Trophoblast cell (in vitro differentiated cells and primary cell): ENCODE data around the gene TMEM181.
"Not testable (repeated sequence)": the region's sequence is repeated elsewhere in the genome, so short reads cannot be mapped to it uniquely, and the experiment has no call there.

ENCODE experiments used
- DNase-seq, 2 donors: peaks; one replicate each; pipeline ENCODE4 v3.0.0-alpha.2; 2016
- H2AFZ ChIP-seq: 2 replicates; pipeline ENCODE4 v1.6.1; 2013; ENCODE audit warnings: low read length, moderate library complexity, mild to moderate bottlenecking; ENCODE audit not compliant: insufficient read depth, poor library complexity
- H2AK5ac ChIP-seq: 2 replicates; pipeline ENCODE4 v1.6.1; 2013; ENCODE audit warnings: mild to moderate bottlenecking, low read length
- H2BK120ac ChIP-seq: 2 replicates; pipeline ENCODE4 v1.6.1; 2013; ENCODE audit warnings: low read length, mild to moderate bottlenecking, moderate library complexity; ENCODE audit not compliant: insufficient read depth, poor library complexity
- H2BK12ac ChIP-seq: 2 replicates; pipeline ENCODE4 v1.6.1; 2013; ENCODE audit warnings: mild to moderate bottlenecking, low read length, moderate library complexity
- H2BK5ac ChIP-seq: 2 replicates; pipeline ENCODE4 v1.6.1; 2013; ENCODE audit warnings: low read length, low read depth, moderate library complexity, mild to moderate bottlenecking; ENCODE audit not compliant: poor library complexity
- H3K14ac ChIP-seq: 2 replicates; pipeline ENCODE4 v1.6.1; 2013; ENCODE audit warnings: mild to moderate bottlenecking, low read length
- H3K18ac ChIP-seq: 2 replicates; pipeline ENCODE4 v1.6.1; 2013; ENCODE audit warnings: mild to moderate bottlenecking, low read length
- H3K23ac ChIP-seq: 2 replicates; pipeline ENCODE4 v1.6.1; 2013; ENCODE audit warnings: low read length
- H3K27ac ChIP-seq: 2 replicates; pipeline ENCODE4 v1.5.1; 2013; ENCODE audit warnings: low read depth, mild to moderate bottlenecking, inconsistent platforms, low read length, moderate library complexity
- H3K27me3 ChIP-seq: 2 replicates; pipeline ENCODE4 v1.6.1; 2013; ENCODE audit warnings: inconsistent platforms, mild to moderate bottlenecking, low read length, moderate library complexity; ENCODE audit not compliant: insufficient read depth
- H3K36me3 ChIP-seq, 2 experiments: 1 replicate in 1 of 2; 2 replicates in 1 of 2; pipeline ENCODE4 v1.6.1; 2013; ENCODE audit warnings: low read length in 2 of 2, mild to moderate bottlenecking in 2 of 2, moderate library complexity in 1 of 2; ENCODE audit not compliant: insufficient read depth in 2 of 2, control insufficient read depth in 1 of 2
- H3K4ac ChIP-seq: 2 replicates; pipeline ENCODE4 v1.6.1; 2013; ENCODE audit warnings: low read depth, mild to moderate bottlenecking, low read length, moderate library complexity
- H3K4me1 ChIP-seq, 2 experiments: 1 replicate in 1 of 2; 2 replicates in 1 of 2; pipeline ENCODE4 v1.6.1; 2013; ENCODE audit warnings: low read length in 2 of 2, mild to moderate bottlenecking in 2 of 2, moderate library complexity in 1 of 2; ENCODE audit not compliant: insufficient read depth in 2 of 2, control insufficient read depth in 1 of 2
- H3K4me2 ChIP-seq: 2 replicates; pipeline ENCODE4 v1.6.1; 2013; ENCODE audit warnings: inconsistent platforms, mild to moderate bottlenecking, low read length, moderate library complexity
- H3K4me3 ChIP-seq: 2 replicates; pipeline ENCODE4 v1.5.1; 2013; ENCODE audit warnings: mild to moderate bottlenecking, low read depth, low read length, inconsistent platforms
- H3K79me1 ChIP-seq: one replicate; pipeline ENCODE4 v1.6.1; 2013; ENCODE audit warnings: low read length
- H3K79me2 ChIP-seq: 2 replicates; pipeline ENCODE4 v1.6.1; 2013; ENCODE audit warnings: low read length, mild to moderate bottlenecking; ENCODE audit not compliant: control insufficient read depth, insufficient read depth, poor library complexity
- H3K9ac ChIP-seq: 2 replicates; pipeline ENCODE4 v1.6.1; 2013; ENCODE audit warnings: mild to moderate bottlenecking, low read length
- H3K9me3 ChIP-seq: 2 replicates; pipeline ENCODE4 v1.6.1; 2013; ENCODE audit warnings: low read depth, mild to moderate bottlenecking, control low read depth, inconsistent platforms, low read length; ENCODE audit not compliant: insufficient read depth
- H4K12ac ChIP-seq: 2 replicates; pipeline ENCODE4 v1.6.1; 2013; ENCODE audit warnings: low read depth, mild to moderate bottlenecking, low read length, moderate library complexity
- H4K8ac ChIP-seq: 2 replicates; pipeline ENCODE4 v1.6.1; 2013; ENCODE audit warnings: low read depth, mild to moderate bottlenecking, low read length, moderate library complexity
- H4K91ac ChIP-seq: one replicate; pipeline ENCODE4 v1.6.1; 2013; ENCODE audit warnings: low read depth, mild to moderate bottlenecking, low read length, moderate library complexity
- WGBS: extraction: QIAGEN DNeasy Blood & Tissue Kit; methylation state at CpG from one replicate; pipeline ENCODE4 v1.1.7; 2013; ENCODE audit warnings: missing lambda C conversion rate; ENCODE audit not compliant: insufficient read length, insufficient coverage; ENCODE audit errors: extremely low coverage; 5-methylcytosine and 5-hydroxymethylcytosine counted together

Gene TMEM181

GRCh38 chr6:158631678-158632537 is 72.0 kb downstream of the TMEM181 start:
- H2BK120ac ChIP-seq = no peak overlapping the region
- H3K18ac ChIP-seq = no peak overlapping the region
- DNase-seq = peak in 1 of 2 donors; percentile 19
- no peak overlapping the region for H3K4me3 ChIP-seq
- H3K4me2 ChIP-seq = no peak overlapping the region
- H3K4me1 ChIP-seq = peaks cover 0 to 4% of the 10 kb centered on the region in 2 experiments
- no peaks in the 10 kb centered on the region for H3K27me3 ChIP-seq
- no peak overlapping the region for H4K12ac ChIP-seq
- peaks cover 2% of the 10 kb centered on the region for H3K79me1 ChIP-seq
- H2AK5ac ChIP-seq = no peak overlapping the region
- H4K91ac ChIP-seq = peak overlapping the region; percentile 8
- no peak overlapping the region for H3K27ac ChIP-seq
- no peak overlapping the region for H2BK5ac ChIP-seq
- no peak overlapping the region for H2AFZ ChIP-seq
- no peak overlapping the region for H3K4ac ChIP-seq
- no peak overlapping the region for H3K23ac ChIP-seq
- WGBS = no CpG with 5 or more reads among the region's 19 CpGs
- no peak overlapping the region for H3K9ac ChIP-seq
- H3K79me2 ChIP-seq = no peaks in the 10 kb centered on the region
- H4K8ac ChIP-seq = no peak overlapping the region
- no peak overlapping the region for H3K14ac ChIP-seq
- no peaks in the 10 kb centered on the region for H3K9me3 ChIP-seq
- H3K36me3 ChIP-seq = peaks cover 44 to 52% of the 10 kb centered on the region in 2 experiments
- H2BK12ac ChIP-seq = peak overlapping the region; percentile 8

GRCh38 chr6:158632538-158633119 is 72.7 kb downstream of the TMEM181 start:
- peaks cover 39 to 49% of the 10 kb centered on the region in 2 experiments for H3K36me3 ChIP-seq

GRCh38 chr6:158633127-158633526 is 73.2 kb downstream of the TMEM181 start:
- Histone ChIP-seq H3K4me2 (no peak overlapping the region), H3K36me3 (peaks cover 34 to 45% of the 10 kb centered on the region in 2 experiments), H3K4me1 (peaks cover 0 to 4% of the 10 kb centered on the region in 2 experiments), H3K79me1 (peaks cover 2% of the 10 kb centered on the region), H3K79me2 (no peaks in the 10 kb centered on the region), H3K18ac (no peak overlapping the region), H3K14ac (no peak overlapping the region), H3K9me3 (no peaks in the 10 kb centered on the region), H3K9ac (no peak overlapping the region), H4K8ac (no peak overlapping the region), H2BK12ac (no peak overlapping the region), H2BK5ac (no peak overlapping the region), H3K23ac (no peak overlapping the region), H2AFZ (no peak overlapping the region), H3K27me3 (no peaks in the 10 kb centered on the region), H3K27ac (no peak overlapping the region), H2BK120ac (no peak overlapping the region), H3K4me3 (no peak overlapping the region), H2AK5ac (no peak overlapping the region), H3K4ac (no peak overlapping the region), H4K91ac (no peak overlapping the region), H4K12ac (no peak overlapping the region)
- WGBS = no CpG with 5 or more reads among the region's 11 CpGs
- DNase-seq = no peak

More at GRCh38 chr6:158632538-158633119, 72.7 kb downstream of the TMEM181 start:
- not testable (repeated sequence) for H3K79me1 ChIP-seq, H3K23ac ChIP-seq, H3K9ac ChIP-seq, H3K18ac ChIP-seq, H2AFZ ChIP-seq, H3K4me3 ChIP-seq, H3K4me1 ChIP-seq, H3K14ac ChIP-seq, H3K9me3 ChIP-seq, H2BK12ac ChIP-seq, H2BK120ac ChIP-seq, DNase-seq, H3K27me3 ChIP-seq, H2AK5ac ChIP-seq, H3K4me2 ChIP-seq, H2BK5ac ChIP-seq, H3K27ac ChIP-seq, H3K79me2 ChIP-seq, H4K8ac ChIP-seq, H3K4ac ChIP-seq, H4K12ac ChIP-seq
- no CpG with 5 or more reads among the region's 3 CpGs for WGBS
- peak overlapping the region; percentile 12 for H4K91ac ChIP-seq

- no peak overlapping the region for H3K4ac ChIP-seq
- no peak overlapping the region for H2AK5ac ChIP-seq
- H3K4me2 ChIP-seq = no peak overlapping the region
- H3K14ac ChIP-seq = no peak overlapping the region
- H3K9ac ChIP-seq = no peak overlapping the region
- H3K27ac ChIP-seq = no peak overlapping the region
- no peaks in the 10 kb centered on the region for H3K9me3 ChIP-seq
- H3K4me1 ChIP-seq = peaks cover 0 to 6% of the 10 kb centered on the region in 2 experiments
- H3K36me3 ChIP-seq = peaks cover 37 to 41% of the 10 kb centered on the region in 2 experiments
- no peak overlapping the region for H2BK120ac ChIP-seq
- no peaks in the 10 kb centered on the region for H3K79me2 ChIP-seq
- H2BK12ac ChIP-seq = no peak overlapping the region
- H3K4me3 ChIP-seq = no peak overlapping the region
- no peak for DNase-seq
- WGBS = 100% methylated on average over 1 of the region's 6 CpGs
- no peak overlapping the region for H4K91ac ChIP-seq
- H3K27me3 ChIP-seq = no peaks in the 10 kb centered on the region
- H4K12ac ChIP-seq = no peak overlapping the region
- no peak overlapping the region for H2AFZ ChIP-seq
- H3K23ac ChIP-seq = no peak overlapping the region
- H2BK5ac ChIP-seq = no peak overlapping the region
- peaks cover 2% of the 10 kb centered on the region for H3K79me1 ChIP-seq
- H3K18ac ChIP-seq = no peak overlapping the region
- no peak overlapping the region for H4K8ac ChIP-seq
These were observed 75.0 kb downstream of the TMEM181 start for GRCh38 chr6:158634695-158635426.
